ENCODE results near the gene UPK3BL2.
"Not testable (repeated sequence)": the region's sequence is repeated elsewhere in the genome, so short reads cannot be mapped to it uniquely, and the experiment has no call there.

Gene UPK3BL2

GRCh38 chr7:102493220-102493935 lies 50.1 kb downstream of the UPK3BL2 start:
- DNase-seq = not testable (repeated sequence)

- DNase-seq = not testable (repeated sequence)
These were observed 52.9 kb downstream of the UPK3BL2 start for GRCh38 chr7:102490529-102491075.

All from NCI-H2171 (cell line).